Activated CD8-positive, alpha-beta memory T cell treated with anti-CD3 and anti-CD28 coated beads for 48 hours (primary cell): ENCODE data around the gene PTPRG.

Experiments used
- DNase-seq, 3 experiments: peaks; one replicate each; pipeline ENCODE4 v3.0.0-alpha.2; 2020; ENCODE audit warnings: low read depth in 2 of 3, low spot score in 2 of 3

PTPRG gene

DNA sequence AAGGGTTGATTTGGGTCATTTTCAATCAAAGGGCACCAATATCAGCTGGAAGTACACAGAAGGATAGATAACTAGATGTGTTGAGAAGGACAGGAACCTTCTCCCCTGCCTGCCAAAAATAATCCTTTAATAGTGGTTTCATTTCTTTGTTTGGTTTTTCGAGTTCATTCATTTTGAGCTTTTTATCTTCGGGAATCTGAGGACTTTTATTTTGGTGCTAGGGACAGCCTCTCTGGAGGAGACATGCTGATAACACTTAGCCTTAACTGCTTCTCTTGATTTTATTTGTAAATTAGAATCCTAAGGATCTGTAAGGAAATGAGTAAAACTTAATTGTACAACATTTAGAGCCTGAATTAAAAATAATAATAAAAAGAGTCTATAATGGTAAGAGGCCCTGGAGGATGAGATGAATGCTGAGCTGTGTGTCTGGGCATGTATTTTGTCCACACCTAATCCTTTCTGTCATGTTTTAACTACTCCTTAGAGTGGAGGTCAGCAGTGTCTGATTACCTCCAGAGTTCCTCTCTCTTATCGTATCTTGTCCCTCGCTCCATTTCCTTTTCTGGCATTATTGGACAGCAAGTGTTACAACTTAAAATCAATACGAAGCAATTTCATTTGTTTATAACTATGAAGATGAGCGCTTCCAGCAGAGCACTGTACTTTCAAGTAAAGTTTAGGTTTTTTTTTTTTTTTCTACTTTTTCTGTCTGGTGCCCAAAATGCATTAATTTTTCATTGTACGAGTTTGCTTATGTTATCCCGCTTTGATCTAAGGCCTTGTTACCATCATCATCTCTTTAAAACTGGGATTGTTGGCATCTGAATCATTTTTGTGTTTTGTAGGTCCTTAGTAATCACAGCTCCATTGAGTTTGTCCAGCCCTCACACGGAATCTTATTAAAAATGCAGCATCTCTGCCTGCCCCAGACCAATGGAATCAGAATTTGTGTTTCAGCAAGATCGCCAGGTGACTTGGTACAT lies 22.8 kb downstream of the PTPRG start:
- DNase-seq, result no peak

DNA sequence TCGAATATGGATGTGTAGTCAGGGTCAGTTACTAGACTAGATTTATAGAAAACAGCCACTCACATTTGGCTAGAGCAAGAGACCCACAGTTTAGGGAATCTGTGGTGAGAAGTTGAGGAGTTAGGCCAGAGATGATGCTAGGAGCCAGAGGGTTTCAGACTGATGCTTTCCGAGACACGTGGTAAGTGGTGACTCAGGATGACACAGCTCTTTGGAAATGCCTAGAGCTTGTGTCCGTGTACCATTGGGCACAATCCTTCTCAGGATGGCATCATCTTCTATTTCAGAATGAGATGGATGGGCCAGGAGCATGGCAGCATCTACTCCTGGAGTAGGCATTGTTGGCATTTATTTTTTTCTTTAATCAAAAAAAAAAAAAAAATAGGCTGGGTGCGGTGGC lies 28.5 kb downstream of the PTPRG start:
- no peak for DNase-seq

DNA sequence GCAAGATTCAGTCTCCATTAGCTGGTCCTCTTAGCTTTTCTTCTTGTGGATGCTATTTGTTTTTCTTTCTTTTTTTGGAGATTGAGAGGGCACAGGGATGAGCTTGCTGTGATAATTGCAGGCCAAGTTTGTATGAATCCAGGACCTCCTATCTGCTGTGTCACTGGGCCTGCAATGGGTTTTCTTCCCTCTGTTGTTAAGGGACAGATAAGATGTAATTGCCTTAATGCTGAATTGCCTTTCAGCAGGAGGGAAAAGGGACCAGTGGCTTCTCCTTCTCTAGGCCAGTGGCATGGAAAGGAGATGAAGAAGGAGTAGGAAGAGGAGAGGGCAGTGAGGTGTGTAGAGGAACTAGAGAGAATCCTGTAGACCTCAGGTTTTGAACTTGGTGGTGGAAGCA lies 29.9 kb downstream of the PTPRG start:
- DNase-seq, result no peak

DNA sequence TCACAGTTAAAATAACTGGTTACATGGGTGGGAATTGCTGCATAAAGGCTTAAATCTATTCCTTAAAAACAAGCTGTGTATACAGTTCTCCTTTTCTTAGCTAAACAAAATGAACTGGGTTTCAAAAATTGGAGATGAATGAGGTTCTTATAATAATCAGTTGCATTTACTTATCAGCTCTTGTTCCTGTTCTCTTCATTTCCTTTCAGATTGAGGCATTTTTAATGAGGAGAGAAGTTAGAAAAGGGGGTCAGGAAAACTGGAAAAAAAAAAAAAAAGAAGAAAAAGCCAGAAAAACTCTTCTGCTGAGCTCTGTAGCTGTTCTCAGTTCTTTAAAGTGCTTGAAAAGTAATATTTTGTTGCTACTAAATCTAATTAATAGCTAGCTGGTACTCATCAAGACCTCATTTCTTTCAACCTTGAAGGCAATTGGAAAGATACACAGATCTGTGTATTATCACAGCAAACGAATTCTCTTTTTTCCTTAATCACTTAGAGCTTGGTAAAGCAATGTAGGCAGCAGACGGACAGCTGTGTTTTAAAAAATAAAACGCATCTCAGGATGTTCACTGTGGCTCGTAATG lies 32.2 kb downstream of the PTPRG start:
- DNase-seq, result no peak

DNA sequence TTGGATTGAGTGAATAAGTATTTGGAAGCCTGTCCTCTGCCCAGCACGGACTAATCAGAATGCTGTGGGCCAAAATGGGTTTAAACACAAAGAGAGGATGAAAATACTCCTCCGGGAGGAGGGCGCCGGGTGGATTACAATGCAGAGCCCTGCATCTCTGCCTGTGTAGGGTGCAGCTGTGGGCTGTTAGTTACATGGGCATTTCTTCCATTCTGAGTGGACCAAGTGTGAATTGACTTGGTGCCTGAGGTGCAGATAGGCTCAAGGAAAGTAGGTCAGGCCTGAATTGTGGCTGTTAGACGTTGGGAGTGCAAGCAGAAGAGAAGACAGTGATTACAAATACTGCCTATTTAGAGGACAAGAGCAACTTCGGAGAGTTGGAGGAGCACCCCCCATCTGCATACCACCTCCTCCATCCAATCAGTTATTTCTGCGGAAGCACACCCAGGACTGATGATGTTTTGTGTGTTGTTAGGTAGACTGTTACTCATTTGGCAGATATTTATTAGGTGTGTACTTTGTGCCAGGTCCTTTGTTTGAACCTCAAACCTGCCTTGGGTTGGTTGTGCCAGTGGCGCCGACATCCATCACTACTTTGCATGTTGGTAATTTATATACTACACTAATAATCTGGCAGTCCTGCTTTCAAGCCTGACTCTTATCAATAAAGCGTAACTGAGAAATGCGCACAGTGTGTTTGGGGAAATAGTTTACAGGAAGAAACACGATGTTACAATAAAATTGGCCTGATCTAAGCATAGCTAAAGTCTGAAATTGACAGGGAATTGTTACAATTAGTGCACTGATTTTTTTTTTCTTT lies 33.0 kb downstream of the PTPRG start:
- DNase-seq, result no peak

DNA sequence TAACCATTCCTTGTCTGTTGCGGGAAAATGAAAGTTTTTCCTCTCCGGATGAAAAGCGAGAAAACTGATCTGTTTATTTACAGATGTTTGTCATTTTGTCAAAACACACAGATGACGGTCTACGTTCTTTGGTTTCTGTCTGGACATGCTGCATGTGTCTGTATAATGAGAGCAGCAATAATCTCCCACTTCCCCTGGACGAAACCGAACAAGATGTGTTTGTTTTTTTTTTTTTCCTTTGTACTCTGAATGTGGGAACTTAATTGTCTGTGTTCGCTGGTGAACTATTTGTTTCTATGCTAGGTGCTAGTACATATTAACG lies 33.6 kb downstream of the PTPRG start:
- no peak for DNase-seq

DNA sequence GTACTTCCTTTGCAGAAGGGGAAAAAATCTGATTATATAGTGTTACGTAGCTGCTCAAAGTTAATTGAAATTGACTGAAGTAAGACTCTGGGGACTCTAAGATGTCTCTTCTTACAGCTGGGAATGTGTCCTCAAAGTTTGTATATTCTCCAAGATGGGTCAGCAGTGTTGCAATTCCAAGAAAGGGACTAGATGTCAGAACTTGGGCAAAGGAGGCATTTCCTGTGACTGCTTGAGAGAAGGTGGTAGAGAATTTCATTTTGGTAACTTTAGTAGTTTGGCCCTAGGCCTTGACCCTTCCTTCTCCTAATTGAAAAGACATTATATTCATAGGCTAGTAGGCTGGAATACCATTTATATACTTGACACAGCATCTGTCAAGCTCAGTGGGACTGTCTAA lies 33.9 kb downstream of the PTPRG start:
- no peak for DNase-seq

DNA sequence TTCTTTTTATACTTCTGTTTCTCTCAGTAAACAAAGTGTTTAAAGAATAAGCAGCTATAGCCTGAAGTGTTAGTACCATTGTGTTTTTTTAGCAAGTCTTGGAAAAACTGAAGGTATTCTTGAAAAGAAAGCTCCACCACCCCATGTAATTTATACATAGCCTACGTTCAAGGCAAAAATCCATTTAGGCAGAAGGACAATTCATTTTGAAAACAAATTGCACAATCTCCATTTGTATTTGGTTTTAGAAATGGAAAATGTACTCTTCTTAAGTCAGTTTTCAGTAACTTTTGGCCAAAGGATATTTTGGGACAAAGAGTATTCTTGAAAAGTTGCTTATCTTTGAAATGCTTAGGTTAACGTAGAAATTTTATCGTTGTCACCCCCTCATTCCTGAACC lies 34.5 kb downstream of the PTPRG start:
- DNase-seq, result no peak

DNA sequence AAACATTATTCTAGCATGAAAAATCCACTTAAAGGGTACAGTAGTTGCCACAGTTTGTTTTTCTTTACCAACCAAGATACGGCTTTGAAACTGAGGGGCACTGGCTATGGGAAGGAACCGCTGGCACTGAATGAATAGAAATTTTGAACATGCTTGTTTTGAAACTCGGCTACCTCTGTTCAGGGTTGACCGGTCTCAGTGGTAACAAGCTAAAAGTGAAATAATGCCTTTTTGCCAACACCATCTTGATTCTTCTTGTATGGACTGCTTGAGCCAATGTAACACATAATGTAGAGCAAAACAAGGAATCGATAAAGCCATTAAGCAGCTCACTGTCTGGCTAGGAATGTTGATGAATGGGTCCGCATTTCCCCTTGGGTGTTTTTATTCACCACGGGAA lies 36.5 kb downstream of the PTPRG start:
- no peak for DNase-seq

DNA sequence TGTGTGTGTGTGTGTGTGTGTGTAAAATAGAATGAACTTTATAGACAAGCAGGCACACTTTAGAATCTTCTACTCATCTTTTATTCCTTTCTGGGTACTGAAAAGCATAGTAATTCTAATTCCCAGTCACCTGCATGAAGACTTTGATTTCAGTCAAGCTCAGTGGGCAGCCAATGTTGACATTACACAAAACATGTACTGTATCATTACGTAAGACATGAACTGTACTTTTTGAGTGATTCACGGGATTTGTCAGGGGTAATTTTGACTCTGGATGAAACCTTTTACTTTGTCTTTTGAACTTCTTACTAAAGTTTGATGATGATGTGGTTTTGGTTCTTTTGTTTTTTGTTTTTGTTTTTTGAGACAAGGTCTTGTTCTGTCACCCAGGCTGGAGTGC lies 38.8 kb downstream of the PTPRG start:
- DNase-seq, result no peak

DNA sequence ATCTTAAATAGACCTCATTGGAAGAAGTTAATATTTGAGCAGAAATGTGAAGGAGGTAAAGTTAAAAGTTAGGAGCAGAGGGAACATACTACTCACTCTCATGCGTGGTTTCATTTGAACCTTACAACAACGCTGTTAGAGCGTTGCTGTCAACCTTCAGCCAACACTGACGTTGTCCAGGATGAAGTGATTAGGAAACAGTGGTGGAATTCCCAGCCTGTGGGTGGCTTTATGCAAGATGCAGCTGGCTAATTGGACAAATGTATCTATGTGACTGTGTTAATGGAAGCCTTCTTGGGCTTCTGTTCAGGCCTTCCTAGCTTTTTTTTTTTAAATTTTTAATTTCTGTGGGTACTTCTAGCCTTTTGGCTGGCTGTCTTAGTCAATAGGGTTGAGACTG lies 40.5 kb downstream of the PTPRG start:
- DNase-seq, result no peak

DNA sequence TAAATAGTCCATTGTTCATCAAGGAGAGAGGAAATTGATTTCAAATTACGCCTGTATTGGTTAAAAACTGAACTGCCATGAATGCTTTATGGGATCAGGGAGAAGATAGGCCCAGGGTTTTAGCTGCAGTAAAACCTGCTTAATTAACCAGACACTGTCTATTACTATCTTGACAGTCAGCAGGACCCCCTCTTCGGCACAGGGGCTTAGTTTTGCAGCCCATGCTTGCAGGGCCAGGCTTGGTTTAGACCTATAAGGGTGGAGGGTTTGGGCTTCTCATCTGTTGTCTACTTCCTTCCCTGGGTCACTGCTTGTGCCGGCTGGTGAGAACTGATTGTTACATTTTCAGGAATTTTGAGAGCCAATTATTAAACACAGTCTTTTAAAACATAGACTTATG lies 41.1 kb downstream of the PTPRG start:
- no peak for DNase-seq

DNA sequence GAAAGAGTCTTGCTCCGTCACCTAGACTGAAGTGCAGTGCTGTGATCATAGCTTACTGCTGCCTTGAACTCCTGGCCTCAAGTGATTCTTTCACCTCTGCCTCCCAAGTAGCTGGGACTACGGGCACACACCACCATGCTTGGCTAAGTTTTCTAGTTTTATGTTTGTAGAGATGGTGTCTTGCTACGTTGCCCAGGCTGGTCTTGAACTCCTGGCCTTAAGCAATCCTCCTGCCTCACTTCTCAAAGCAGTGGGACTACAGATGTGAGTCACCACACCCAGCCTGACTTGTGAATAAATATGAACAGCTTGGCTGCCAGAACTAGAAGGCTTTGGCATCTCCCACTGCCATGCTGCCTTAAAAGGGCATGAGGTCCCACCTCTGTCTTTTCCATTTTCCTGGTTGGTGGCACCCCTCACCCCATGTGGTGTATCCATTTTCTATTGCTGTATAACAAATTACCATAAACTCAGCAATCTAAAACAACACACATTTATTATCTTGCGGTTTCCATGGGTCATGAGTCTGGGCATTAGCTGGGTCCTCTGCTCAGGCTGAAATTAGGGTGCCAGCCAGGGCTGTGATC lies 44.3 kb downstream of the PTPRG start:
- DNase-seq, result no peak

DNA sequence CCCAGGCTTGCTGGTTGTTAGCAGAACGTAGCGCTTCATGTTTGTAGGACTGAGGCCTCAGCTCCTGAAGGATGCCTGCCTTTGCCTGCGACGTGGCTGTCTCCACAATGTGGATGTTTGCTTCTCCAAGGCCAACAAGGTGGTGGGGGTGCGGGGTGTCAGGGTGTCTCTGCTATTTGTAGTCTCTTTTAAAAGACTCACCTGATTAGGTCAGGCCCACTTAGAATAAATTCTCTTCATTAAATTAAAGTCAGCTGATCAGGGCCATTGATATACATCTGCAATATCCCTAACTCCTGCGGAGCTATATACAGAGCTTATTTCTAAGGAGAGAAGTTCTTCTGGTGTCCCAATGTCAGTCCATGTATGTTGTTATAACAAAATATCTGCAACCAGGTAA lies 44.8 kb downstream of the PTPRG start:
- no peak for DNase-seq

DNA sequence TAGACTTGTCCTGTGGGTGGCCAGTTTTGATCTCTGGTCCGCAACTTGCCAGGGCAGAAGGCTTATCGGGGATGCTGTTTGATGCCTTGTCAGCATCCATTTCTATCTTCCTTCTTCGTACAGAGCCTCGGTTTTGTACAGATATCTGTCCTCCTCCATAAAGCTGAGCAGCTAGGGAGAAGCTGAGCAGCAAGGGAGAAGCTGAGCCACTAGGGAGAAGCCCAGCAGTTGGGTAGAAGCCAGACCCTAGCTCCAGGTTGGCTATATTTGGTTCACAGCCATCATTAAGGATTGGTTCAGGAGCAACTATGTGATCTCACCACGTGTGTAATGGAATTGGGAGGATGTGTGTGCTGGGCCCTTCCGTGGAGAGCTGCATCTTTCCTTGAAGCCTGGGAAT lies 46.7 kb downstream of the PTPRG start:
- DNase-seq, result no peak

DNA sequence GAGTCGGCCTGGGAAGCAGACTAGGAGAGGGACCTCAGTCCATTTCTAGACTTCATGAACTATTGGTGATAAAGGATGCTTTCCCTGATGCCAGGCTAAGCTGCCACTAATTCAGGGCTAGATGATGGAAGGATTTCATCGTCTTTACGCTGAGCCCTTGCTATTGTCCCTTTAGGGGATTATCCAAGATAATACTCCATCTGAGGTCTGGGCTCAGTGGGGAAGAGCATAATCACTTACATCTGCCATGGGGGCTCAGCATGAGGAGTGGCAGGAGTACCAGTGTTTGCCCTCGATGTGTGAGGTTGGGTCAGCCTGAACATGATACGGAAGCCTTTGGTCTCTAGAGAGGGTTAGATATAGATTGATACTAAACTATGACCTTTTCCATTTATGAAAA lies 47.3 kb downstream of the PTPRG start:
- DNase-seq, result no peak

DNA sequence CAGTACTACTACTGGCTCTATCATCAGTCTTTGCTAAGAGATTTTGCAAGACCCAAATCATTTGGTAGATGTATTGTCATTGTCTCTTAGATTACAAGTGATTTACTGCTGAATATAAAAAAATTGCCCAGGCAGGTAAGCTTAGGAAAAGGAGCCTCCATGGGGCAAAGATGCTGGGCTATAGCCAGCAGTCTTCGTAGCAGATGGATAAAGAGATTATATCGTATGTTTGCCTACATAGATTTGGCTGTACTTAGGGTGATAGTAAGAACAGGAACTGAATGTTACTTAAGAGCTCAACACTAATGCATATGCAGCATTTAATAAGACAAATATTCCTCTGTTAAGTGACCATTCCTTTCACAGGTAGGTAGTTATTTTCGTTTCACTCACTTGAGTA lies 48.9 kb downstream of the PTPRG start:
- no peak for DNase-seq

DNA sequence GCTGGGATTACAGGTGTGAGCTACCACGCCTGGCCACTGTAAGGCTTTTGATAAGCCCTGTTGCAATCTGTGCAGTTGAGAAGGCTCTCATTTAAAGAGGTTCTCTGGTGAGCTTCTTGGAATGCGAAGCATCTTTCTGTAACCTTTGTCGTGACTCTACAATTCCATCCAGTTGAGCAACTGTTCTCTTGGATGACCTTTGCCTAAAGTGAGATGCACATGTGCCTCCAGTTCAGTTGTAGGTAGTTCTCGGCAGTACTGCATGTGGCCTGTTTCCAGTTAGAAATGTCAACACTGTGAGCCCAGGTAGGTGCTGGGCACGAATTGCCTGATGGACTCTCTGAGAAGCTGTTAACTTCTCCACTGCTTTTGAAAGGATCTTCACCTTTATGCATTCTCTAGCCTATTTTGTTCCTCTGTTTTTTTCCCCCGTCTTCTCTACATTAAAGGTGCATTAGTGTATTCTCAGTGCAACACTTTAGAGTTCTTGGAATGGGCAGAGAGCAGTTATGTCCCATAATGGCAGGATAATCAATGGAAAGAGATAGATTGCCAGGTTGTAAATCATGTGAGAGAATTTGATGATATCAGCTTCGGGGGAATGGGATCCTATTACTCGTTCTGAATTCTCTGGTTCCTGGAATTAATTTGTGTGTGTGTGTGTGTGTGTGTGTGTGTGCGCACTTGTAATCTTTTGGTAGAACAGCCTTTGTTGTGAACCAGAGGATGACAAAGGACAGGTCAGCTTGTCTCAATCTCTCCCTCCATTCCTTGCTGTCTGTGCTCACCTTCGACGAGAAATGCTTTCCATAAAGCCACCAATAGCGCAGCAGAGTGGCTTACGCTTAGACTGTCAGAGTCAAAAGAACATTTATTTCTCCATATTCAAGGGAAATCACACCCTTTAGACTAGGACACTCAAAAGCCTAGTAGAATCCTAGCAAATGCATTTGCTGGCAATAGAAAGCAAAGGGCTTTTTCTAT lies 51.1 kb downstream of the PTPRG start:
- DNase-seq, result no peak

DNA sequence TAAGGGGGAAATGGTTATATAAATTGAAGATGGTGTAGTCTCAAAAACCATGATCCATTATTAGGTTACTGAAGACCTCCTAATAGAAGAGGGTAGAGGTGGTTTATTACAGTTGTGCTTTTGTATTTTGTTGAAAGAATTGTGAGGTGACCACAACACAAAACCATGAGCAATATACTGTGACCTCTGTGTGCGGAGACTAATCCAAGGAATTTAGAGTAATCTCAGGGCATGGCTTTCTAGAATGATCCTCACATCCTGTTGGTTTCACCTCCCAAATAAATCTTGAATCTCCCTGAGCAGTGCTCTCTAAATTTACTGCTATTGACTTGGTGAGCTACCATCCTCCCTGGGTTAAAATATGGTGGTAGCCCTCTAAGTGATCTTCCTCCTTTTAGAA lies 52.3 kb downstream of the PTPRG start:
- DNase-seq, result no peak

DNA sequence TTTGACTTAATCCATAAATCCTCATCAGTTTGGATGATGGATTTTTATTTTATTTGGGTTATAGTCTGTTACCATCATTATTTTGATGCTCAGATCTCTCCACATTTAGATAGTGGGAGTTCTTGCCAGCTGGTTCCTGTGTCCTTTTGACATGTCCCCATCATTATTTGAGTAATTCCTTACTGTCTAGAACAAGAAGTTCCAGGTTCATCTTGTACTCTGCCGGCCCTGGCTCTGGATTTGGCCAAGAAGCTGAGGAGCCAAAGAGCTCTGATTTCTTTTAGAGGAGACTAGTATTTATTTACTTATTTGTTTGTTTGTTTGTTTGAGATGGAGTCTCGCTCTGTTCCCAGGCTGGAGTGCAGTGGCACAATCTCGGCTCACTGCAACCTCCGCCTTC lies 54.3 kb downstream of the PTPRG start:
- no peak for DNase-seq

DNA sequence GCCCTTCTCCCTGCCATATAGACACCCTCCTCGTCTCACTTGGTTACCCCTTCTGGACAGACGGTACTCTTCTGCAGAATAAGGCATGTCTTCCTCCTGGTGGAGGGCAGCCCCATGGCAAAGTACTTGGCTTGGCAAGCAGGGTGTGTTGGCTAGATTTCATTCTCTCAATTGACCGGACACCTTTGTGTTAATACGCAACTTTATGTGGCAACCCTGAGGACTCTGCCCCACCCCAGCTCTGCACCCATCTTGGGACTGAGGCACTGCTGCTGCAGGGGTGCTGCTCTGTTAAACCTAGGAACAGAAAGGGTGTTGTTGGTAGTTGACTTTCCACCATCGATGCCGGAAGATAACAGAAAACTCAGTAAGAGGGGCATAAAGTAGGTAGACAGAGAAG lies 55.2 kb downstream of the PTPRG start:
- DNase-seq, result no peak
